GF-D8 (cell line): ENCODE data around the gene SYF2.

ENCODE experiments used
- DNase-seq: peaks from one replicate; lab custom pipeline; 2025; lab: John Stamatoyannopoulos, UW

The SYF2 gene

DNA sequence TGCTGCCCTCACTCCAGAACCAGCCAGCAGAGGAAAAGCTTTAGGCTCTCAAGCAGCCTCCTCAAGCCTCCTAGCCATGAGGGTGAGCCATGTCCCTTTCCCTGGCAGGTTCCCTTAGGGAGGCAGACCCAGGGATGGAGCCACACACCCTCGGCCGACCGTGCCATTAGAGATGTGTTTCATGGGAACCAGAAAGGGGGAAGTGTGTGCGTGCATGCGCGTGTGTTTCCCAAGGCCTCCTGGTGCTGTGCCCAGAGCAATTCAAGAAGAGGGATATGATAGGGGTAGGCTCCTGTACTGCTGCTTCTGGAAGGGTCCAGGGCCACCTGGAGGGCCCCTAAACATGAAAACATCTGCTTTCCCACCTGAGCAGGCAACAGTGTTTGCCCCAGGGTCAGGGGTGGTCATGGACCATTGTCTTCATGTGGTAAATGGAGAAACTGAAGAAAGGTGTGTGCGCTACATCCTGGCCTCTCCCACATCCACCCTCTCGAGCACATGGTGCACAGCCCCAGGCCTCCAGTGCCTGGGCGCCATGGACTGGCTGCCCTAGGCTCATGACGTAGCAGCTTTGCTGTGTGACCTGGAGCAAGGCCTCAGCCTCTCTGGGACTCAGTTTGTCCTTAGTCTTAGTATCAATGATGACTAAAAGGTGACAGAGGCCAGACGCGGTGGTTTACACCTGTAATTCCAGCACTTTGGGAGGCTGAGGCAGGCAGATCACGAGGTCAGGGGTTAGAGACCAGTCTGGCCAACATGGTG lies 48.1 kb downstream of the SYF2 start:
- no peak for DNase-seq

GRCh38 chr1:25183126-25183980 lies 48.9 kb downstream of the SYF2 start:
- no peak for DNase-seq

GRCh38 chr1:25182629-25183028 lies 49.7 kb downstream of the SYF2 start:
- no peak for DNase-seq

DNA sequence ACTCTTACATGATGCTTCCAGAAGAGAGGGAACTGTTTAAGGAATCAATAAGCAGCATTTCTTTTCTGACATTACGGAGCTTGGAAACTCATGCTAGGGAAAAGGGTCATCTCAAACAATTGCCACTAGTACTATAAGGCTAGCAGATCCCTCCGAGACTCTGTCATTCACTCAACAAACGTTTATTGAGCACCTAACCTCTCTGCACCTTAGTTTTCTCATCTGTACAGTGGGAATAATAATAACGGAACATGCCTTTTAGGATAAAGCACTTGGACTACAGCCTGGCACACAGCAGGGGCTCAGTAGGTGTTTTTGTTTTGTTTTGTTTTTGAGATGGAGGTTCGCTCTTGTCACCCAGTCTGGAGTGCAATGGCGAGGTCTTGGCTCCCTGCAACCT lies 51.3 kb downstream of the SYF2 start:
- DNase-seq = no peak

DNA sequence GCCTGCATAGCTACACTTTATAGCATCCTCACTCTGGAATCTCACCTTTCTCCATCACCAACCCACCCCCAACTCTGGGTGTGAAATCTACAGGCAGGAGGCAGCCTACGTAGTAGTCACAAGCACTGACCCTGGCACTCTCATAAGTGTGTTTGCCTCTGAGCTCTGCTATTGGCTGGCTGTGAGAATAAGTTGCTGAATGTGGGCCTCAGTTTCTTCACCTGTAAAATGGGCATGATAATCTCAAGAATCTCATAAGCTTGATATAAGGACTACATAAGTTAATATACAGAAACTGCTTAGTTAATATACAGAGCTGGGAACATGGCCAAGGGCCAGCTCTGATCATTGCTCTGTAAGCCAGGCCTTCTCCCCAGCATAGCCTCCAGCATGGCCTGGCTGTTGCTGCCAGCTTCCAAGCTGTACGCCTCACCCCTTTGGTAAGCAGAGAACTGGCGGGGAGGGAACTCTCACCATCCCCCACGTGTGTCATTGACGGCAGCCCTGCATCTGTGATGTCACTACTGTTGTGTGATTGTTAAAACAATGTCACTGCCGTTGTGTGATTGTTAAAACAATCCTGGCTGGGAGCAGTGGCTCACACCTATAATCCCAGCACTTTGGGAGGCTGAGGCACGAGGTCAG lies 53.3 kb downstream of the SYF2 start:
- no peak for DNase-seq

DNA sequence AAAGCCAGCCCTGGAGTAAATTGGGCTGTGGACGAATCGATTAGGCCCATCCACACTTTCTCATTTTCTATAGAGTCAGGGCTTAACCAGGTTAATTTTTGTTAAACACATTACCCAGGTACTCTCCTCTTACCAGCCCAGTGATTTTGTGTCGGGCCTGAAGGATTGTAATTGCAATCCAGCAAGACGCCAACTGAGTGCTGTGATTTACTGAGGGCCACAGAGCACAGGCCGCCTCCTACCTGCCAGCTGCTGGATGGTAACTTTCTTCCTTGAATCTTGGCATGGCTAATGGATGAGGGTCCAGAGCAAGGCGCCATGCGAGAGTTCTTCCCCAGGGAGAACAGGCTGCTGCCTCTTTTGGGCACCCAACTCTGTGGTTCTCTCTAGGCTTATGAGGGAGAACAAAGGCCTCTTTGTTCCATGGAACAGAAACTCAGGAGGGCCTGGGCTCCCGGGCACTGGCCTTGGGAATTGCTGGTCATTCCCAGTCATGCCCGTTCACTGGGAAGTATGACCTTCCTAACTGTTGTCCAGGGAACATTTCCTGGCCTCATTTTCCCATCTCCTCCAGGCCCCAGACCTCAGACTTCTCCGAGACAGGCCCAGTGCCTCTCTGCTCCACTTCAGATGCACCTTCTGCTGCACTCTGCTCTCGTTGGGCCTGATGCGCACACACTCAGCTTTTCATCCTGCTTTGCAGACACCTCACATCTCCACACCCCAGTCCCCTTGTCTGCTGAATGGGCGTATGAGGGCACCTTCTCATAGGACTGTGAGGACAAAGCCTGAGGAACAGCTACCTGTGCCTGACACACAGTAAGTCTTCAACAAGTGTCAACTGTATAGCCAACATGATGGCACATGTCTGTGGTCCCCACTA lies 57.3 kb downstream of the SYF2 start:
- DNase-seq = no peak

GRCh38 chr1:25174363-25174729 lies 58.0 kb downstream of the SYF2 start:
- no peak for DNase-seq

- DNase-seq = no peak
Observed at GRCh38 chr1:25173809-25174340, 58.4 kb downstream of the SYF2 start.
